M059J (cell line): Measurements from ENCODE around the gene SYCP2. TPM values are rescaled to one million over a fixed set of nuclear protein-coding genes. Genes with fewer than 3 reads are reported as not detected.

Experiments
- DNase-seq: peaks from one replicate; pipeline ENCODE4 v3.0.0-alpha.2; 2012; ENCODE audit warnings: low read depth
- total RNA-seq: library from RNA; depleted of rRNA; stranded (reverse); fragments of >200 nt; shearing (Covaris generic); gene quantifications from 2 replicates; pipeline ENCODE4 v1.2.3, GENCODE V29; 2014

Gene SYCP2
- total RNA-seq, 1 experiment from 2014 or later, result 0.79 TPM

DNA sequence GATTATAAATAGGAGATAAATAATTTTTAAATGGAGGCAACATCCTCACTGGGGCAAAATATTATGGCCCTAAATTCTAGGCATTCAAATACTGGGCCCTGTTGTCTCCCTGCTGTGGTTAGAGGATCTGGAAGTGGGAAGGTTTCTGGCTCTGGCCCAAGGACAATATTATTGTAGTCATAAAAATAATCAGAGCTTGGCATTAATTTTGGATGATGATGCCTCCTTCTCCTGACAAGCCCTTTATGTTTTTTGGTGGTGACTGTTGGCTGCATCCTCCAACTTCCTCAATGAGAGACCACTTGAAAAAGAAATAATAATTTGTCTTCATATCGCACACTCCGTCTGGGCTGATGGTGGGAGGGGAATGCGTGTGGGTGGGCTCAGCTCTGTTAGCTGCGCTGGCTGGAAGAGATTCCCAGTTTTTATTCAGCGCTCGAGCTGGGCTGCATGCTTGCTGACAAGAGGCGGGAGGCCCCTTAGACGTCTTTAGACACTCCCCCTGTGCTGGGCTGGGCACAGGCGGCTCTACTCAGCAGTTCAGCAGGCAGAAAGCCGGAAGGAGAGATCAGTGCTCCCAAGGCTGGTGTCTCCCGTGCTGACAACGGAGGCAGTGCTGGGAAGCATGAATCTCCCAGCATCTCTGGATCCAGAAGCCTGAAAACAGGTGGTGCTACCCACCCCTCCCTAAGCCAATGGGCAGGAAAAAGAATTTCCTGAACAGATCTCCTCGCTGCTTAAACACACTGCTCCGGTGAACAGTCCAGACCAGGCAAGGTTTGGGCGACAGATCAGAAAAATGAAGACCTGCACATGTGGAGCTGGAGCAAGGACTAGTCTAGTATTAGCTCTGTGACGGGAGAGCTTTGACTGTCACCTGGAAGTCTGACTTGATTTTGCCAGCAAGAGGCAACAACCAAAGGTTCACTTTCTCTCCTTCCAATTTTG is 97.7 kb downstream of the SYCP2 start:
- DNase-seq, result no peak

GRCh38 chr20:59835057-59835447 is 98.4 kb downstream of the SYCP2 start:
- DNase-seq, result no peak

- DNase-seq, result no peak
Observed at GRCh38 chr20:59832406-59833363, 100.8 kb downstream of the SYCP2 start.

DNA sequence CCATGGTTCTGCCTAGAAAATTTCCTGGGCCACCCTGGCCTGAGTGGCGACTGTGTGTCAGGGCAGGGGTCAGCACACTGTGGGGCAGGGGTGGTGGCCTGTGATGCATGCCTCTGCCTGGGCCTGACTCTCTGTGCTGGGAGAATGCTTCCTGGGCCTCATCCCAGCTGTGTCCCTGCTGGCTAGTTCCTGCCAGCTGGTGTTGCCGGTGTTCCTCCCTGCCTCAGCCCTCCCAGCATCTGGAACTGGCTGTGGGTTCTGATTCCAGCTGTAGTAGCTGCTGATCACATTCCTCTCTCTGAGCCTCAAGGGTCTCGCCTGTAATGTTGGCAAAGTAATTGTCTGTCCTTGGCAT is 101.5 kb downstream of the SYCP2 start:
- DNase-seq, result no peak

- DNase-seq, result no peak
Observed at GRCh38 chr20:59831024-59831915, 102.2 kb downstream of the SYCP2 start.

DNA sequence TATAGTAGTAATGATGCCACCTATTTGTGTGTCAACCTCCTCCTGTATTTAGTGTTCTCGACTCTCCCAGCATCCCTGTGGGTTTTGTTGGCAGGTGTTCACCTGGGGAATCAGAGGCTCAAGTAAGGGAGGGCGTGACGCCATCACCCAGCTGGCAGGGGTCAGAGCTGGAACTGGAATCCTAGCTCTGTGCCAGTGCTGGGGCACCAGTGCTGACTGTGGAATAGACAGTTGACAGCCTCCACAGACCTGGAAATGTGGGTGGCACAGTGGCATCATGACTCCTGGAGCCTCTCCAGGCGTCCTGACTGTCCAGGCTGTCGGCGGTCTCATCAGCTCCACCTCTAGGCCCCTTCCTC is 102.8 kb downstream of the SYCP2 start:
- no peak for DNase-seq

- DNase-seq, result no peak
Observed at GRCh38 chr20:59829786-59830664, 103.4 kb downstream of the SYCP2 start.

GRCh38 chr20:59829054-59829785 is 104.2 kb downstream of the SYCP2 start:
- DNase-seq, result no peak

DNA sequence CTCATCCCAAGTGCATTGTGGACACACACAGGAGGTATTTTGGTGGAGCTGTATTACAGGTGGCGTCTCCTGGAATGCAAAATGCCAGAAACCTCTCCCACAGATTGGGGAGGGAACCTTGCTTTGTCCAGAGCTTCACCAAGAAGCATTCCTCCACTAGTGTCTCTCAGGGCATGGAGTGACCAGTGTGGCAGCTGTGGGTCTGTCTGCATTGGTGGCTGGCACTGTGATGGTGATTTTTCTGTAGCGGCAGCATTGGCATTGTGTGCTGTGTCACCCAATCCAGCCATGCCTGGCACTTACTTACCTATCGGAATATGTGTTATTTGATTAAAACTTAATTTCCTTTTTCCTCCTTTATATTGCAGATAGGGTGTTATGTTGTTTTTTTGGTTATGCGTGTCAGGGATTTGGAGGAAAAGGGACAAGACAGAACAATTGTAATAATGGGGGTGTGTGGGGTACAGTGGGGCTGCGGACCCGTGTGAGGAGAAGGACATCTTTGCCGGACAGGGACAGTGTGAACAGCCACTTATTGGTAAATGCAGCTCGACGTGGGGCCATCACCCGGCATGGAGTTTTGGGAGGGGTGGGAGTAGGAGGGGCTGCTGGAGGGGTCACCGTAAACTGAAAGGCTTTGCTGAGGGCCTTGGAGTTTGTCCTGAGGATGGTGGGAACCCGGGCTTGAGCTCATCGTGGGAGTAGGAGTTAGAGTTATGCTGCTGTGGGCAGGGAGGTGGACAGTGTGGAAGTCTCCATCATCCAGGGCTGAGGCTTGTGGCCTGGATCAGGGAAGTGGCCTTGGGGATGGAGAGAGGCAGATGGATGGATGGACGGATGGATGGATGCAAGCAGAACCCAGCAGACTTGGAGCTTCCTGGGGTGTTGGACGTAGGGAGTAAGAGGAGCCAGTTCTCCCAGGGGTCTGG is 105.0 kb downstream of the SYCP2 start:
- DNase-seq, result no peak

- no peak for DNase-seq
Observed at GRCh38 chr20:59827138-59828056, 106.0 kb downstream of the SYCP2 start.

DNA sequence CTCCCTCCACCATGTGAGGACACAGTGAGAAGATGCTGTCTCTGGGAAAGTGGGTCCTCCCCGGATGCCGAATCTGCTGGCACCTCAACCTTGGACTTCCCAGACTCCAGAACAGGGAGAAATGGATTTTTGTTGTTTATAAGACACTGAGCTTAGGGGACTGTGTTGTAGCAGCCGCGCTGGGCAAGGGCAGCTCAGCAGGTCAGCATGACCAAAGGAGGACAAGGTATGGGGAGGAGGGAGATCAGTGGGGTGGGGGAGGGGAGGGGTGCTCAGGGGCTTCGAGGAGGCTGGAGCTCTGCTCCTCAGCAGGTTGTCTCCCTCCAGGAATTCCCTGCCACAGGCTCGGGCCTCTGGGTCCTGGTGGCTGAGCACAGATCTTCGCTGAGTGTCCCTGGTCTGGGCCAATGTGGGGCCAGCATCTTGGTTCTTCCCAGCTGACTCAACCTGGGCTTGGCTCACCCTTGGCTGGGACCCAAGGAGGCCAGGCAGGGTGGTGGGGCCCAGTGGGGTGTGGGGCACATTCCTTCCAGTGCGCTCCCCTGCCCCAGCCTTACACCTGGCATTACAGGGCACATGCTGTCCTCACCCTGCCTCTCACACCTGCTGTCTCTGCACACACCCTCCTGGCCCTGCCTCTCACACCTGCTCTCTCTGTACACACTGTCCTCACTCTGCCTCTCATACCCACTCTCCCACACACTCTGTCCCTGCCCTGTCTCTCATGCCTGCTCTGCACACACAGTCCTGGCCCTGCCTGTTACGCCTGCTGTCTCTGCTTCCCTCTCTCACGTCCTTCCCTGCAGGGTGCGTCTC is 107.3 kb downstream of the SYCP2 start:
- DNase-seq, result no peak

GRCh38 chr20:59825563-59825920 is 107.9 kb downstream of the SYCP2 start:
- DNase-seq, result no peak

DNA sequence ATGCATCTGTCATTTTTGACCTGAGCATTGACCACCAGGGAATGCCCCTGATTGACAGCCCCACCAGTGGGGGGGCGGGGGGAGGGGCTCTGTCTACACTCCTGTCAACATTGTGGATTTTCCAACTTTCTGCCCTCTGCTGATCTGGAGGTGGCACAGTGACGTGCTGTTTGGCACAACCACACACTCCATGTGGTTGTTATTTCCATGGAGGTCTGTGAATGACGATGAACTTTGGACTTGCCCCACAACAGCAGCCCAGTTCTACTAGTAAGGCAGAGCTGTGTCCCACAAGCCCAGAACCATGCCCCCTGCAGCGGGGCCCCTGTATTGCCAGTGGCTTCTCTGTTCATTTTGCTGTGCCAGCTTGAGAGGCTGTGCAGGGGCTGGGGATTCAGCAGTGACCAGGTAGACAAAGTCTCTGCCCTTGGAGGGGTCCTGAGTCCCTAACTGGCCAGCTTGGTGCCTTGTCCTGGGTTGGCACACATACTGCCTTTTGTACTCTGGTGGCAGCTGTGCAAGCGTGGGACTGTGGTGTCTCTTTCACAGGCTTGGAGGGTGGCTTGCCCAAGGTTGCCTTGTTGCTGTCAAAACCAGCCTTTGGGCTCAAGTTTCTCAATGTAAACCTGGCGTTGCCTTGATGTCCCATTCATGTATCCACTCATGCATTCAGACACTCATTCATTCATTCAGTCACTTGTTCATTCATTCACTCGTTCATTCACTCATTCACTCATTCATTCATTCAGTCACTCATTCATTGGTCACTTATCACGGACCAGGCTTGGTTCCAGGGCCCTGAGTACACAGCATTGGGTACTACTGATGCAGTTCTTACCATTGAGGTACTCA is 108.5 kb downstream of the SYCP2 start:
- DNase-seq, result no peak

DNA sequence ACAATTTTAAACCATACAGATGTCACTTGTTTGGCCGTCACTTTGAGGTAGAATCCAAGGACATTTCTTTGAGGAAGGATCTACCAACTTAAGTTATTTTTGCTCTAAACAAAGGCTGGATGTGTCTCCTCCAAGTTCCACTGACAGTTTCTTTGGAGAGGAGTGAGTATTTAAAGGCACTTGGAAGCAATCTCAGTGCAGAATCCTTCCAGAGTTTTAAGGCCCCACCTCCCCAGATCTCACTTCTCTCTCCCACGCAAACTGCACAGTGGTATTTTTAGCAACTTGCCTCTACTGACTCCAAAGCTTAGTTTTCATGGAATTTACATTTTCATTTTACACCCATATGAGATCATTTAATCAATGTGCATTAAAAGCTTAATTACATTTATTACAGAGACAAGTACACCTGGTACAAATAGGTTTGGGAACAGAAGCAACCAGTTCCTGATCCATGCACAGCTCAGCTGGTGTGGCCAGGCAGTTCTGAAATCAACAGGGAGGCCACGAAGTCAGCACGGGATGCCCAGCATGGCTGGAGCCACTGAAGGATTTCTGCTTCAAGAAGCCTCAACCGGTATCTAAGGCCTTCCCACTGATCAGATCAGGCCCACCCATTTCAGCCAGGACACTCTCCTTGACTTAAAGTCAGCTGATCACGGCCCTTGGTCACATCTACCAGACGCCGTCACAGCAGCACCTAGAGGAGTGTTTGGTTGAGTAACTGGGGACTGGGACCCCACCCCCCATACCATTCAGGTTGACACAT is 109.8 kb downstream of the SYCP2 start:
- no peak for DNase-seq

GRCh38 chr20:59823030-59823423 is 110.4 kb downstream of the SYCP2 start:
- DNase-seq, result no peak
